ENCODE results near the gene KIF26B.
A peak's percentile ranks its signal among the peaks of the same experiment; 100 is the strongest.

KIF26B gene

GRCh38 chr1:245748240-245748639 is 593.5 kb downstream of the KIF26B start:
- TF ChIP-seq CTCF (conservative IDR thresholded peaks at IDR 0.05; ENCODE audit: low read length) = no peak
- DNase-seq (ENCODE audit: low read depth) = peak; percentile 8
- no peak overlapping the region for H3K4me3 ChIP-seq (ENCODE audit: low read length)

GRCh38 chr1:245748646-245749045 is 593.9 kb downstream of the KIF26B start:
- DNase-seq (ENCODE audit: low read depth) = peak; percentile 45
- no peak for TF ChIP-seq CTCF (conservative IDR thresholded peaks at IDR 0.05; ENCODE audit: low read length)
- no peak overlapping the region for H3K4me3 ChIP-seq (ENCODE audit: low read length)

GRCh38 chr1:245749053-245749452 is 594.3 kb downstream of the KIF26B start:
- DNase-seq (ENCODE audit: low read depth) = no peak
- TF ChIP-seq CTCF (conservative IDR thresholded peaks at IDR 0.05; ENCODE audit: low read length) = no peak
- no peak overlapping the region for H3K4me3 ChIP-seq (ENCODE audit: low read length)

- no peak for TF ChIP-seq CTCF (conservative IDR thresholded peaks at IDR 0.05; ENCODE audit: low read length)
- DNase-seq (ENCODE audit: low read depth) = no peak
- no peak overlapping the region for H3K4me3 ChIP-seq (ENCODE audit: low read length)
Measured at GRCh38 chr1:245750261-245750660, 595.5 kb downstream of the KIF26B start.

- TF ChIP-seq CTCF (conservative IDR thresholded peaks at IDR 0.05; ENCODE audit: low read length) = no peak
- peak; percentile 88 for DNase-seq (ENCODE audit: low read depth)
- peak overlapping the region; percentile 13; the same call in 1 of the 2 replicates for H3K4me3 ChIP-seq (ENCODE audit: low read length)
Measured at GRCh38 chr1:245751116-245751515, 596.3 kb downstream of the KIF26B start.

GRCh38 chr1:245751726-245752470 is 597.1 kb downstream of the KIF26B start:
- H3K4me3 ChIP-seq (ENCODE audit: low read length) = peak overlapping the region; percentile 13; the same call in 1 of the 2 replicates
- DNase-seq (ENCODE audit: low read depth) = peak; percentile 85
- TF ChIP-seq CTCF (conservative IDR thresholded peaks at IDR 0.05; ENCODE audit: low read length) = no peak

- H3K4me3 ChIP-seq (ENCODE audit: low read length) = no peak overlapping the region
- TF ChIP-seq CTCF (conservative IDR thresholded peaks at IDR 0.05; ENCODE audit: low read length) = no peak
- no peak for DNase-seq (ENCODE audit: low read depth)
Measured at GRCh38 chr1:245752561-245752960, 597.8 kb downstream of the KIF26B start.

Data from AG10803 (cell line).